SK-N-SH (cell line): ENCODE data around the gene RBM33. TPM values are rescaled to one million over a fixed set of nuclear protein-coding genes. Genes with fewer than 3 reads are reported as not detected.

ENCODE experiments used
- CTCF ChIA-PET: fragments of 300-600, 350-600 bp; formaldehyde crosslinking; extraction: SDS; loops from one replicate; lab custom pipeline; 2021; lab: Yijun Ruan, JAX
- POLR2A ChIA-PET: fragments of 350-600 bp; sonication (Branson Sonifier 250); formaldehyde crosslinking; extraction: SDS; loops from one replicate; lab custom pipeline; 2020; ENCODE audit warnings: antibody characterized with exemption, inconsistent platforms; lab: Yijun Ruan, JAX
- DNase-seq: peaks from one replicate; pipeline ENCODE4 v3.0.0; 2012
- H2AFZ ChIP-seq: fragments of 200-600 bp; sonication (generic); 2 replicates; pipeline ENCODE4 v1.8.1; 2016; ENCODE audit warnings: antibody characterized with exemption, mild to moderate bottlenecking, low read depth
- H3F3A ChIP-seq: fragments of 200-600 bp; sonication (generic); replicated peaks from 2 replicates; pipeline ENCODE3; 2016; ENCODE audit warnings: antibody characterized with exemption, mild to moderate bottlenecking; ENCODE audit not compliant: insufficient read depth
- H3K27ac ChIP-seq, 2 experiments: fragments of 200-500 bp in 1 of 2; fragments of 200-600 bp in 1 of 2; sonication (Bioruptor generic) in 1 of 2; sonication (generic), shearing (Covaris generic) in 1 of 2; 2 replicates each; pipeline versions ENCODE4 v1.5.1 to v1.6.1; 2014 to 2016; ENCODE audit warnings: low read depth in 2 of 2, inconsistent platforms in 1 of 2, low read length in 1 of 2, mild to moderate bottlenecking in 1 of 2, mixed read lengths in 1 of 2
- H3K27me3 ChIP-seq: fragments of 200-600 bp; sonication (generic), shearing (Covaris generic); 2 replicates; pipeline ENCODE4 v1.6.1; 2016; ENCODE audit warnings: mixed run types; ENCODE audit not compliant: insufficient read depth
- H3K36me3 ChIP-seq, 2 experiments: fragments of 200-500 bp in 1 of 2; fragments of 200-600 bp in 1 of 2; sonication (Bioruptor generic) in 1 of 2; sonication (generic) in 1 of 2; replicated peaks in 1 of 2; 2 replicates each; pipeline versions ENCODE3 to v1.5.1; 2014 to 2016; ENCODE audit warnings: low read length in 1 of 2, mild to moderate bottlenecking in 1 of 2; ENCODE audit not compliant: insufficient read depth in 2 of 2, control insufficient read depth in 1 of 2
- H3K4me1 ChIP-seq, 2 experiments: fragments of 200-500 bp in 1 of 2; fragments of 200-600 bp in 1 of 2; sonication (Bioruptor generic) in 1 of 2; sonication (generic), shearing (Covaris generic) in 1 of 2; 2 replicates each; pipeline versions ENCODE4 v1.5.1 to v1.6.1; 2014 to 2016; ENCODE audit warnings: low read depth in 1 of 2, low read length in 1 of 2, mixed run types in 1 of 2; ENCODE audit not compliant: insufficient read depth in 2 of 2, control insufficient read depth in 1 of 2
- H3K4me2 ChIP-seq: fragments of 200-600 bp; sonication (generic), shearing (Covaris generic); 2 replicates; pipeline ENCODE4 v1.6.1; 2017; ENCODE audit warnings: mixed run types
- H3K4me3 ChIP-seq, 2 experiments: fragments of 200-500 bp in 1 of 2; fragments of 200-600 bp in 1 of 2; sonication (Bioruptor generic) in 1 of 2; sonication (generic), shearing (Covaris generic) in 1 of 2; 2 replicates each; pipeline versions ENCODE4 v1.5.1 to v1.8.1; 2014 to 2016; ENCODE audit warnings: low read depth in 2 of 2, inconsistent platforms in 1 of 2, low read length in 1 of 2, mild to moderate bottlenecking in 1 of 2, mixed read lengths in 1 of 2, moderate library complexity in 1 of 2
- H3K79me2 ChIP-seq: fragments of 200-600 bp; sonication (generic); 2 replicates; pipeline ENCODE4 v1.8.1; 2017; ENCODE audit warnings: mild to moderate bottlenecking; ENCODE audit not compliant: insufficient read depth
- H3K9ac ChIP-seq: fragments of 200-600 bp; sonication (generic); 2 replicates; pipeline ENCODE4 v1.6.1; 2017; ENCODE audit warnings: mixed run types
- H3K9me2 ChIP-seq: fragments of 200-600 bp; sonication (generic); 2 replicates; pipeline ENCODE4 v1.6.1; 2017; ENCODE audit warnings: mixed run types
- H3K9me3 ChIP-seq: fragments of 200-600 bp; sonication (generic); 2 replicates; pipeline ENCODE4 v1.6.1; 2017; ENCODE audit warnings: mixed run types, mild to moderate bottlenecking, moderate library complexity
- H4K20me1 ChIP-seq: fragments of 200-600 bp; sonication (generic); 2 replicates; pipeline ENCODE4 v1.6.1; 2017; ENCODE audit warnings: mild to moderate bottlenecking, mixed run types; ENCODE audit not compliant: insufficient read depth
- ELF1 ChIP-seq: IDR thresholded peaks from 2 replicates; pipeline ENCODE4 v1.4.0; 2012
- EP300 ChIP-seq, 2 experiments: IDR thresholded peaks; 2 replicates each; pipeline versions ENCODE4 v1.4.0 to v1.6.1; 2012; ENCODE audit warnings: borderline replicate concordance in 1 of 2, low read depth in 1 of 2, low read length in 1 of 2
- EZH2phosphoT487 ChIP-seq: fragments of 200-600 bp; sonication (generic); IDR thresholded peaks from 2 replicates; pipeline ENCODE4 v1.6.1; 2017; ENCODE audit warnings: low read depth, mixed run types, mild to moderate bottlenecking, antibody characterized with exemption, moderate library complexity, borderline replicate concordance
- FOXM1 ChIP-seq: IDR thresholded peaks from 2 replicates; pipeline ENCODE4 v1.4.0; 2012; ENCODE audit warnings: low read depth, mild to moderate bottlenecking
- GABPA ChIP-seq: IDR thresholded peaks from 2 replicates; pipeline ENCODE4 v1.4.0; 2012; ENCODE audit warnings: low read depth, mild to moderate bottlenecking
- JUND ChIP-seq: IDR thresholded peaks from 2 replicates; pipeline ENCODE4 v1.4.0; 2012
- MAX ChIP-seq: IDR thresholded peaks from 2 replicates; pipeline ENCODE4 v1.4.0; 2012; ENCODE audit warnings: low read depth
- MXI1 ChIP-seq: IDR thresholded peaks from 2 replicates; pipeline ENCODE4 v1.6.1; 2012; ENCODE audit warnings: mild to moderate bottlenecking, low read depth, low read length, improper control_type of control experiment
- PBX3 ChIP-seq: IDR thresholded peaks from 2 replicates; pipeline ENCODE4; 2012
- POLR2AphosphoS5 ChIP-seq: IDR thresholded peaks from 2 replicates; pipeline ENCODE4 v1.6.1; 2012; ENCODE audit warnings: low read depth, low read length
- REST ChIP-seq: IDR thresholded peaks from 2 replicates; pipeline ENCODE4 v1.6.1; 2012; ENCODE audit warnings: mild to moderate bottlenecking, low read depth, low read length, moderate library complexity
- TAF1 ChIP-seq: IDR thresholded peaks from 2 replicates; pipeline ENCODE4 v1.6.1; 2012; ENCODE audit warnings: low read depth, mild to moderate bottlenecking, low read length, moderate library complexity, borderline replicate concordance
- TEAD4 ChIP-seq: IDR thresholded peaks from 2 replicates; pipeline ENCODE4 v1.4.0; 2012; ENCODE audit warnings: mild to moderate bottlenecking, borderline replicate concordance; ENCODE audit not compliant: insufficient read depth
- USF1 ChIP-seq: IDR thresholded peaks from 2 replicates; pipeline ENCODE4 v1.4.0; 2012; ENCODE audit warnings: low read depth, borderline replicate concordance
- YY1 ChIP-seq: IDR thresholded peaks from 2 replicates; pipeline ENCODE4 v1.4.0; 2012; ENCODE audit warnings: low read depth, mild to moderate bottlenecking
- WGBS: methylation state at CpG from one replicate; pipeline ENCODE4 v1.1.6; 2017; ENCODE audit warnings: low lambda C conversion rate; 5-methylcytosine and 5-hydroxymethylcytosine counted together
- polyA plus RNA-seq, 3 experiments: library from polyadenylated mRNA; depleted of rRNA; stranded (reverse); fragments of >200 nt; gene quantifications; 2 replicates each; pipeline ENCODE4 v1.2.3, GENCODE V29; 2012

RBM33 gene
- 11.8 and 13.8 TPM in 2 replicates for polyA plus RNA-seq (2012; rRNA removed)
- 6.8 and 7.4 TPM in 2 replicates for polyA plus RNA-seq (2012; cell fraction: cytosol; rRNA removed)
- polyA plus RNA-seq (2012; cell fraction: nucleus; rRNA removed) = 81.1 and 97.7 TPM in 2 replicates

GRCh38 chr7:155644178-155644970, at the start of gene RBM33:
TSS of gene RBM33 (plus strand) at chr7:155644661. CDS start at chr7:155644877, 216 bp downstream.
- peak; percentile 94 for TF ChIP-seq YY1
- TF ChIP-seq ELF1 = peak; percentile 79
- peak; percentile 87 for TF ChIP-seq MXI1
- TF ChIP-seq PBX3 = no peak
- peak; percentile 17; the same call in 1 of the 2 replicates for TF ChIP-seq GABPA
- TF ChIP-seq JUND = no peak
- TF ChIP-seq TEAD4 = peak; percentile 59
- peak; percentile 55 for TF ChIP-seq TAF1
- TF ChIP-seq EP300 (IDR thresholded peaks at IDR 0.05; ENCODE audit: borderline replicate concordance in 1 of 2, low read depth in 1 of 2, low read length in 1 of 2) = 0 out of 4 replicates have a peak, but pooled peaks of 1 of the 2 experiments have one; percentile 52
- TF ChIP-seq FOXM1 = no peak
- peak; percentile 69; the same call in 1 of the 2 replicates for TF ChIP-seq MAX
- peak; percentile 86 for TF ChIP-seq POLR2AphosphoS5
- TF ChIP-seq EZH2phosphoT487 = no peak
- TF ChIP-seq REST = peak; percentile 27; the same call in 1 of the 2 replicates
- TF ChIP-seq USF1 = 0 out of 2 replicates have a peak, but pooled peaks have one; percentile 10
- CTCF ChIA-PET = interaction anchor here (0.6 to 1.8 kb wide), 6 partner anchors 11 to 1083 kb away, joined by 3 to 6 read pairs (median 4); no protein-coding TSS in a partner anchor
- Histone ChIP-seq H3K9me3 (peaks cover 24% of the 10 kb centered on the region), H3K79me2 (peaks cover 56% of the 10 kb centered on the region), H3K4me1 (peaks cover 12 to 19% of the 10 kb centered on the region in 2 experiments; a peak in 3 of 4 replicates), H2AFZ (peak within 1 kb of the TSS; percentile 95), H3K36me3 (peaks cover 32 to 66% of the 10 kb centered on the region in 2 experiments), H4K20me1 (peaks cover 15% of the 10 kb centered on the region; the same call in 1 of the 2 replicates), H3F3A (peaks cover 6% of the 10 kb centered on the region), H3K27me3 (no peaks in the 10 kb centered on the region), H3K9me2 (no peaks in the 10 kb centered on the region), H3K4me2 (peak within 1 kb of the TSS; percentile 90), H3K9ac (peak within 1 kb of the TSS; percentile 98), H3K4me3 (peak within 1 kb of the TSS; percentile 71 to 95), H3K27ac (peak within 1 kb of the TSS; percentile 80 to 97)
- WGBS = 2% methylated on average over 18 of the region's 85 CpGs
- POLR2A ChIA-PET = interaction anchor here (0.6 to 1.0 kb wide), 4 partner anchors 13 to 152 kb away, joined by 3 read pairs; no protein-coding TSS in a partner anchor
- DNase-seq = peak; percentile 96
